Vagina (tissue), 2 donors: ENCODE measurements around the gene RLN3. TPM values are rescaled to one million over a fixed set of nuclear protein-coding genes. Genes with fewer than 3 reads are reported as not detected.
"Not testable (repeated sequence)": the region's sequence is repeated elsewhere in the genome, so short reads cannot be mapped to it uniquely, and the experiment has no call there.

Experiments
- DNase-seq, 2 donors: peaks; one replicate each; pipeline ENCODE4 v3.0.0-alpha.2; 2017; ENCODE audit errors: extremely low spot score in 2 of 2
- H3K27ac ChIP-seq: fragments of 200-600 bp; sonication (generic); one replicate; pipeline ENCODE4 v1.5.1; 2019
- H3K27me3 ChIP-seq: fragments of 200-600 bp; sonication (generic); one replicate; pipeline ENCODE4 v1.5.1; 2019
- H3K36me3 ChIP-seq, 2 donors: fragments of 200-600 bp; sonication (generic); one replicate each; pipeline ENCODE4 v1.5.1; 2017 to 2019
- H3K4me1 ChIP-seq: fragments of 200-600 bp; sonication (generic); one replicate; pipeline ENCODE4 v1.5.1; 2019
- H3K4me3 ChIP-seq, 2 donors: fragments of 200-600 bp; sonication (generic); 1 replicate in 1 of 2; 2 replicates in 1 of 2; pipeline ENCODE4 v1.5.1; 2016 to 2019
- H3K9me3 ChIP-seq: fragments of 200-600 bp; sonication (generic); one replicate; pipeline ENCODE4 v1.5.1; 2019
- CTCF ChIP-seq, 3 experiments: fragments of 450-650 bp in 2 of 3; fragments of 200-600 bp in 1 of 3; sonication (generic) in 1 of 3; IDR thresholded peaks; one replicate each; pipeline ENCODE4 v1.5.1; 2017 to 2019; ENCODE audit warnings: antibody characterized with exemption in 3 of 3, mild to moderate bottlenecking in 2 of 3, moderate library complexity in 2 of 3
- POLR2A ChIP-seq, 2 donors: fragments of 450-650 bp; IDR thresholded peaks; one replicate each; pipeline ENCODE4 v1.6.1; 2017; ENCODE audit warnings: antibody characterized with exemption in 2 of 2, mild to moderate bottlenecking in 2 of 2, moderate library complexity in 2 of 2
- POLR2AphosphoS5 ChIP-seq, 2 donors: sonication (generic); formaldehyde crosslinking; IDR thresholded peaks; one replicate each; pipeline ENCODE4 v1.9.0; 2017; ENCODE audit warnings: antibody characterized with exemption in 2 of 2, mild to moderate bottlenecking in 2 of 2, low read depth in 1 of 2; ENCODE audit not compliant: insufficient read depth in 1 of 2
- intact Hi-C: fragments of 100-400 bp; cut with DNase I; formaldehyde crosslinking; loops from one replicate; pipeline ENCODE4 v1.15.1; 2023
- total RNA-seq: library from RNA; depleted of rRNA; stranded (reverse); fragments of >200 nt; gene quantifications from one replicate; pipeline ENCODE4 v1.2.3, GENCODE V29; 2016

The RLN3 gene
- total RNA-seq, 1 donor from 2014 or later: not detected

GRCh38 chr19:14006766-14007562 lies 21.0 kb upstream of the RLN3 start:
- no peak for DNase-seq

GRCh38 chr19:14012378-14012915 lies 15.5 kb upstream of the RLN3 start:
- intact Hi-C loops: no loop called here
- Histone ChIP-seq H3K4me1 (no peaks in the 10 kb centered on the region), H3K36me3 (no peaks in the 10 kb centered on the region), H3K4me3 (no peak overlapping the region), H3K27ac (no peak overlapping the region), H3K27me3 (no peaks in the 10 kb centered on the region), H3K9me3 (no peaks in the 10 kb centered on the region)
- TF ChIP-seq POLR2AphosphoS5 (IDR thresholded peaks at IDR 0.05; ENCODE audit: insufficient read depth in 1 of 2, low read depth in 1 of 2) (no peak), POLR2A (IDR thresholded peaks at IDR 0.05) (no peak), CTCF (IDR thresholded peaks at IDR 0.05) (no peak)
- no peak for DNase-seq

More at GRCh38 chr19:14006766-14007562, 21.0 kb upstream of the RLN3 start:
- Histone ChIP-seq H3K27me3 (no peaks in the 10 kb centered on the region), H3K36me3 (no peaks in the 10 kb centered on the region), H3K4me1 (peaks cover 31% of the 10 kb centered on the region), H3K4me3 (peak overlapping the region; percentile 72 to 98), H3K9me3 (no peaks in the 10 kb centered on the region), H3K27ac (peak overlapping the region; percentile 95)
- intact Hi-C loops: no loop called here
- TF ChIP-seq POLR2AphosphoS5 (IDR thresholded peaks at IDR 0.05; ENCODE audit: insufficient read depth in 1 of 2, low read depth in 1 of 2): peak in 1 of 2 donors; percentile 94
- peak in 1 of 2 donors; percentile 24 for TF ChIP-seq POLR2A (IDR thresholded peaks at IDR 0.05)
- no peak for TF ChIP-seq CTCF (IDR thresholded peaks at IDR 0.05)

DNA sequence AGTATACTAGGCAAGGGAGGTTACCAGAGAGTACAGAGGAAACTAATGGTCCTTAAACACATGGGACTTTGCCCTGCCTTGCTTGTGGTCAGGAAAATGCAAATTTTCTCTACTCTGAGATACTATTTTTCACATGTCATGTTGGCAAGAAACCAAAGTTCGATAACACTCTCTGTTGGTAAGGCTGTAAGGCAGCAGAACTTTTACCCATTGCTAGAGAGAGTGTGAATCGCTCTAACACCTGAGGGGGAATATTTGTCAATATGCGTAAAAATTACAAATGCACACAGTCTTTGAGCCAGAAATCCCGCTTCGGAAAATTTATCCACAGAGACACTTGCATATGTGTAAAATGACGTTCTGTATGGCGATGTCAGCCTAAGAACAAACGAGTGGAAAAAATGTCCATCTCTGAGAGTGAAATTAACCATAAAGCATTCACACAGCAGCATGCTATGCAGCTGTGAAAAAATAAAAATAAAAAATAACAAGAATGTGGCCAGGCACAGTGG lies 12.4 kb upstream of the RLN3 start:
- H3K9me3 ChIP-seq: no peaks in the 10 kb centered on the region
- no peaks in the 10 kb centered on the region for H3K27me3 ChIP-seq
- H3K4me3 ChIP-seq: no peak overlapping the region
- intact Hi-C loops: no loop called here
- no peak for TF ChIP-seq POLR2AphosphoS5 (IDR thresholded peaks at IDR 0.05; ENCODE audit: insufficient read depth in 1 of 2, low read depth in 1 of 2)
- TF ChIP-seq CTCF (IDR thresholded peaks at IDR 0.05): no peak
- TF ChIP-seq POLR2A (IDR thresholded peaks at IDR 0.05): no peak
- no peaks in the 10 kb centered on the region for H3K36me3 ChIP-seq
- H3K4me1 ChIP-seq: no peaks in the 10 kb centered on the region
- no peak overlapping the region for H3K27ac ChIP-seq
- no peak for DNase-seq

GRCh38 chr19:14019100-14019499 lies 8.8 kb upstream of the RLN3 start:
- H3K4me1 ChIP-seq: no peaks in the 10 kb centered on the region
- intact Hi-C loops: no loop called here
- no peaks in the 10 kb centered on the region for H3K36me3 ChIP-seq
- no peaks in the 10 kb centered on the region for H3K27me3 ChIP-seq
- no peak for DNase-seq
- no peak overlapping the region for H3K27ac ChIP-seq
- no peaks in the 10 kb centered on the region for H3K9me3 ChIP-seq
- H3K4me3 ChIP-seq: no peak overlapping the region
- TF ChIP-seq POLR2AphosphoS5 (IDR thresholded peaks at IDR 0.05; ENCODE audit: insufficient read depth in 1 of 2, low read depth in 1 of 2) (no peak), POLR2A (IDR thresholded peaks at IDR 0.05) (no peak), CTCF (IDR thresholded peaks at IDR 0.05) (no peak)

DNA sequence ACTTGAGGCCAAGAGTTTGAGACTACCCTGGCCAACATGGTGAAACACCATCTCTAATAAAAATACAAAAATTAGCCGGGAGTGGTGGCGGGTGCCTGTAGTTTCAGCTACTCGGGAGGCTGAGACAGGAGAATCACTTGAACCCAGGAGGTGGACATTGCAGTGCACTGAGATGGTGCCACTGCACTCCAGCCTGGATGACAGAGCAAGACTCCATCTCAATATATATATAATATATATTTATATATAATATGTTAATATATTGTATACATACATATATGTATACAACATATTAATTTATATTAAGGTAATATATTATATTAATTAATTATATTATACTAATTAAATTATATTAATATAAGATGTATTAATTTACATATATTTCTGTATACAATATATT lies 8.2 kb upstream of the RLN3 start:
- H3K36me3 ChIP-seq, H3K4me3 ChIP-seq, H3K27me3 ChIP-seq, H3K4me1 ChIP-seq, DNase-seq, H3K27ac ChIP-seq, intact Hi-C loops, H3K9me3 ChIP-seq: not testable (repeated sequence)
